DND-41 (cell line): ENCODE measurements around the gene PPP1R1C.

Source experiments
- EZH2 ChIP-seq: IDR thresholded peaks from 3 replicates; pipeline ENCODE4 v1.6.1; 2012; ENCODE audit warnings: borderline replicate concordance, low read depth, mild to moderate bottlenecking, moderate library complexity, low read length, inconsistent platforms; ENCODE audit not compliant: severe bottlenecking
- TF ChIP-seq, protein P1 (sequence below): IDR thresholded peaks from 2 replicates; pipeline ENCODE4 v1.5.1; 2012; ENCODE audit warnings: borderline replicate concordance, low read length, moderate library complexity, mild to moderate bottlenecking; ENCODE audit not compliant: poor library complexity, severe bottlenecking; ENCODE audit errors: extremely low read depth

- TF ChIP-seq, protein P1, sequence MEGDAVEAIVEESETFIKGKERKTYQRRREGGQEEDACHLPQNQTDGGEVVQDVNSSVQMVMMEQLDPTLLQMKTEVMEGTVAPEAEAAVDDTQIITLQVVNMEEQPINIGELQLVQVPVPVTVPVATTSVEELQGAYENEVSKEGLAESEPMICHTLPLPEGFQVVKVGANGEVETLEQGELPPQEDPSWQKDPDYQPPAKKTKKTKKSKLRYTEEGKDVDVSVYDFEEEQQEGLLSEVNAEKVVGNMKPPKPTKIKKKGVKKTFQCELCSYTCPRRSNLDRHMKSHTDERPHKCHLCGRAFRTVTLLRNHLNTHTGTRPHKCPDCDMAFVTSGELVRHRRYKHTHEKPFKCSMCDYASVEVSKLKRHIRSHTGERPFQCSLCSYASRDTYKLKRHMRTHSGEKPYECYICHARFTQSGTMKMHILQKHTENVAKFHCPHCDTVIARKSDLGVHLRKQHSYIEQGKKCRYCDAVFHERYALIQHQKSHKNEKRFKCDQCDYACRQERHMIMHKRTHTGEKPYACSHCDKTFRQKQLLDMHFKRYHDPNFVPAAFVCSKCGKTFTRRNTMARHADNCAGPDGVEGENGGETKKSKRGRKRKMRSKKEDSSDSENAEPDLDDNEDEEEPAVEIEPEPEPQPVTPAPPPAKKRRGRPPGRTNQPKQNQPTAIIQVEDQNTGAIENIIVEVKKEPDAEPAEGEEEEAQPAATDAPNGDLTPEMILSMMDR, result no peak
- TF ChIP-seq EZH2, result no peak
Observed at GRCh38 chr2:182078988-182079602, 93.4 kb downstream of the PPP1R1C start.
